ENCODE results near the gene GABRB1. TPM values are rescaled to one million over a fixed set of nuclear protein-coding genes. Genes with fewer than 3 reads are reported as not detected.

The GABRB1 gene
- total RNA-seq, 1 experiment from 2014 or later, result not detected

DNA sequence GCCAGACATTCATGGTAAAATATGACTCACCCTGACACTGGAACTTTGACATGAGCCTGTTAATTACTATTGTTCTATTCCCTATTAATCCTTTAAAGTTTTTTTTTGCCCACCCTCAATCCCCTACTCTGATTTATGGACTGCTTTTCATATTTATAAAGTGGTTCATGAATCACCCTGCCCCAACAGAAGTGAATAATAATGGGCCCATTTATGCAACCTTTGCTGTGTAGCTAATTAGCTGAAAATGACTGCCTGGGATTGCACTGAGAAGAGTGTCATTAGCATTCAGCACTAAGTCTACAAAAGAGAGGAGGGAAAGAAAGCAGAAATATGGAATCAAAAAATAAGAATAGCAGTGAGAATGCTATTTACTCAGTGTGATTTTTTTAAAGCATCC lies 277.8 kb downstream of the GABRB1 start:
- H3K9me3 ChIP-seq (ENCODE audit: low read length), result no peaks in the 10 kb centered on the region
- no peak overlapping the region for H2AFZ ChIP-seq (ENCODE audit: low read length)
- intact Hi-C loops (cut with micrococcal nuclease), result no loop called here
- no peak for TF ChIP-seq EZH2 (IDR thresholded peaks at IDR 0.05; ENCODE audit: low read length, unreplicated experiment)
- TF ChIP-seq, protein P1, sequence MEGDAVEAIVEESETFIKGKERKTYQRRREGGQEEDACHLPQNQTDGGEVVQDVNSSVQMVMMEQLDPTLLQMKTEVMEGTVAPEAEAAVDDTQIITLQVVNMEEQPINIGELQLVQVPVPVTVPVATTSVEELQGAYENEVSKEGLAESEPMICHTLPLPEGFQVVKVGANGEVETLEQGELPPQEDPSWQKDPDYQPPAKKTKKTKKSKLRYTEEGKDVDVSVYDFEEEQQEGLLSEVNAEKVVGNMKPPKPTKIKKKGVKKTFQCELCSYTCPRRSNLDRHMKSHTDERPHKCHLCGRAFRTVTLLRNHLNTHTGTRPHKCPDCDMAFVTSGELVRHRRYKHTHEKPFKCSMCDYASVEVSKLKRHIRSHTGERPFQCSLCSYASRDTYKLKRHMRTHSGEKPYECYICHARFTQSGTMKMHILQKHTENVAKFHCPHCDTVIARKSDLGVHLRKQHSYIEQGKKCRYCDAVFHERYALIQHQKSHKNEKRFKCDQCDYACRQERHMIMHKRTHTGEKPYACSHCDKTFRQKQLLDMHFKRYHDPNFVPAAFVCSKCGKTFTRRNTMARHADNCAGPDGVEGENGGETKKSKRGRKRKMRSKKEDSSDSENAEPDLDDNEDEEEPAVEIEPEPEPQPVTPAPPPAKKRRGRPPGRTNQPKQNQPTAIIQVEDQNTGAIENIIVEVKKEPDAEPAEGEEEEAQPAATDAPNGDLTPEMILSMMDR (conservative IDR thresholded peaks at IDR 0.05; ENCODE audit: low read depth, low read length), result no peak
- TF ChIP-seq EZH2phosphoT487 (IDR thresholded peaks at IDR 0.05; ENCODE audit: borderline replicate concordance, low read length), result no peak
- no peaks in the 10 kb centered on the region for H3K36me3 ChIP-seq (ENCODE audit: low read depth, low read length)
- no peak for ATAC-seq
- no peaks in the 10 kb centered on the region for H3K4me1 ChIP-seq (ENCODE audit: insufficient read depth, low read length)
- H3K9ac ChIP-seq (ENCODE audit: low read length), result no peak overlapping the region
- BruUV-seq (replicated peaks), result no TSS peak
- no peaks in the 10 kb centered on the region for H3K27me3 ChIP-seq (ENCODE audit: low read length)
- no peaks in the 10 kb centered on the region for H3F3A ChIP-seq (ENCODE audit: low read length, unreplicated experiment)
- no peak overlapping the region for H3K4me3 ChIP-seq (ENCODE audit: low read length)
- H3K27ac ChIP-seq (ENCODE audit: low read length), result no peak overlapping the region
- CTCF ChIA-PET, result no interaction called here
- H3K4me2 ChIP-seq (ENCODE audit: low read length), result no peak overlapping the region
- no peak for DNase-seq
- H3K9me2 ChIP-seq (replicated peaks; ENCODE audit: low read length), result no peaks in the 10 kb centered on the region
- H4K20me1 ChIP-seq (ENCODE audit: low read length), result no peaks in the 10 kb centered on the region
- POLR2A ChIA-PET (ENCODE audit: unreplicated experiment), result no interaction called here
- no peaks in the 10 kb centered on the region for H3K79me2 ChIP-seq (ENCODE audit: low read length)

- Histone ChIP-seq H3K9me2 (replicated peaks; ENCODE audit: low read length) (no peaks in the 10 kb centered on the region), H3K4me2 (ENCODE audit: low read length) (no peak overlapping the region), H3K9ac (ENCODE audit: low read length) (no peak overlapping the region), H3F3A (ENCODE audit: low read length, unreplicated experiment) (no peaks in the 10 kb centered on the region), H3K4me3 (ENCODE audit: low read length) (no peak overlapping the region), H3K27ac (ENCODE audit: low read length) (no peak overlapping the region), H3K79me2 (ENCODE audit: low read length) (no peaks in the 10 kb centered on the region), H4K20me1 (ENCODE audit: low read length) (no peaks in the 10 kb centered on the region), H3K27me3 (ENCODE audit: low read length) (no peaks in the 10 kb centered on the region), H3K4me1 (ENCODE audit: insufficient read depth, low read length) (no peaks in the 10 kb centered on the region), H3K9me3 (ENCODE audit: low read length) (no peaks in the 10 kb centered on the region), H3K36me3 (ENCODE audit: low read depth, low read length) (no peaks in the 10 kb centered on the region), H2AFZ (ENCODE audit: low read length) (no peak overlapping the region)
- BruUV-seq (replicated peaks), result no TSS peak
- ChIA-PET CTCF (no interaction called here), POLR2A (ENCODE audit: unreplicated experiment) (no interaction called here)
- intact Hi-C loops (cut with micrococcal nuclease), result no loop called here
- ATAC-seq (no peak), DNase-seq (no peak)
- no peak for TF ChIP-seq EZH2 (IDR thresholded peaks at IDR 0.05; ENCODE audit: low read length, unreplicated experiment)
- TF ChIP-seq, protein P1 (conservative IDR thresholded peaks at IDR 0.05; ENCODE audit: low read depth, low read length), result no peak
- TF ChIP-seq EZH2phosphoT487 (IDR thresholded peaks at IDR 0.05; ENCODE audit: borderline replicate concordance, low read length), result no peak
These were observed 280.8 kb downstream of the GABRB1 start for GRCh38 chr4:47312170-47312569.

DNA sequence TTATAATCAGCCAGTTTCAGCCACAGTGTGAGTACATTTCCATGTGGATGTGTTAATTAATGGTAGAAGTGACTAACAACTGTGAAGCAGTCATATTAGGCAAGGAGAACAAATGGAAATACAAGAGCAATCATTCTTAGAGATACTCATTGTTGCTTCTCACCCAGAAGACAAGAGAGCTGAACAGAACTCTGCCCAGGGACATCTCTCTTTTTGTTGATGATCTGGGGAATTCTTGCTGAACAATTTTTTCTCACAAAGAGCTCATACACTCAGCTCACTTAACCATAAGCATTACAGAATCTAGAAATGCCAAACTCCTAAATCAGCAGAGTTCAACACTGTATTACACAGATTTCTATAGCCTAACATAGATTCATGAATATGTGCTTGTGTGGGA lies 282.0 kb downstream of the GABRB1 start:
- intact Hi-C loops (cut with micrococcal nuclease), result no loop called here
- Histone ChIP-seq H3K4me3 (ENCODE audit: low read length) (no peak overlapping the region), H2AFZ (ENCODE audit: low read length) (no peak overlapping the region), H3F3A (ENCODE audit: low read length, unreplicated experiment) (no peaks in the 10 kb centered on the region), H3K27ac (ENCODE audit: low read length) (no peak overlapping the region), H3K9ac (ENCODE audit: low read length) (no peak overlapping the region), H3K4me2 (ENCODE audit: low read length) (no peak overlapping the region), H4K20me1 (ENCODE audit: low read length) (no peaks in the 10 kb centered on the region), H3K9me3 (ENCODE audit: low read length) (no peaks in the 10 kb centered on the region), H3K36me3 (ENCODE audit: low read depth, low read length) (no peaks in the 10 kb centered on the region), H3K4me1 (ENCODE audit: insufficient read depth, low read length) (no peaks in the 10 kb centered on the region), H3K27me3 (ENCODE audit: low read length) (no peaks in the 10 kb centered on the region), H3K79me2 (ENCODE audit: low read length) (no peaks in the 10 kb centered on the region), H3K9me2 (replicated peaks; ENCODE audit: low read length) (no peaks in the 10 kb centered on the region)
- BruUV-seq (replicated peaks), result no TSS peak
- no peak for TF ChIP-seq EZH2phosphoT487 (IDR thresholded peaks at IDR 0.05; ENCODE audit: borderline replicate concordance, low read length)
- no peak for TF ChIP-seq EZH2 (IDR thresholded peaks at IDR 0.05; ENCODE audit: low read length, unreplicated experiment)
- TF ChIP-seq, protein P1 (conservative IDR thresholded peaks at IDR 0.05; ENCODE audit: low read depth, low read length), result no peak
- ChIA-PET POLR2A (ENCODE audit: unreplicated experiment) (no interaction called here), CTCF (no interaction called here)
- ATAC-seq, result no peak
- DNase-seq, result no peak
